CD4-positive, alpha-beta T cell treated with Interleukin-6 at 100 ng/mL for 8 hours (primary cell): Measurements from ENCODE around the gene EXOC4.

Experiments
- DNase-seq: peaks from one replicate; pipeline ENCODE4 v3.0.0-alpha.2; 2020; ENCODE audit warnings: mixed read lengths, low spot score

EXOC4 gene

DNA sequence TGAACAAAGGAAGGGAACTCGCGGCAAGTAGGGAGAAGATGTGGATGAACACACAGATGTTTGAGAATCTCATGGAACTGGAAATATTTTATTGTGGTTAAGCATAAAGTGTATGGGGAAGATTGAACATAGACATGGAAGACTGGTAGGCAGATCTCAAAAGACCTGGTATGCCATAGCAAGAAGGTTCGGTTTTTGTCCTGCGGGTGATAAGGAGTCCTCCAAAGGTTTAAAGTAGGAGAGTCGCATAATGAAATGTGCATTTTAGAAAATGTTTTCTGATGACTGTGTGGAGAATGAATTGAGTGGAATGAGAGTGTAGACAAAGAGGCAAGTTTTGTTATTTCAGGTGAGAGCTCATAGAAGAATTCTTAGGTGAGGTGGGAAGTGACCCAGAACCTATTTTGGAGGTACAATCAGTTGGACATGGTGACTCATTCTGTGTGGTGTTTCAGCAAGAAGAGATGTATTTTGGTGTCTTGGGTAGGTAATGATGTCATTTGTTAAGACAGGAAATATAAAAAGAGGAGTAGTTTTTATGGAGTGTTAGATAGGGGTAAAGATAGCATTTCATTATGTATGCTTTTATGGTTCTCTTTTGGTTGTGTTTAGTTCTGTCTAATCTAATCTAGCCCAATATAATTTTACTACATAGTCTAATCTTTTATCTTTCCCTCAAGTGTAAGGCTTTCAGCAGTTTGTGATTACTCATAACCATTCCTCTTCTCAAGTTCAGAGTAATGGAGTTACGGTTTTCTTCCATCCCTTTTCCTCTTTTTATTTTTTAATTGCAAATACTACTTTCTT, 239.2 kb downstream of the EXOC4 start:
- no peak for DNase-seq

DNA sequence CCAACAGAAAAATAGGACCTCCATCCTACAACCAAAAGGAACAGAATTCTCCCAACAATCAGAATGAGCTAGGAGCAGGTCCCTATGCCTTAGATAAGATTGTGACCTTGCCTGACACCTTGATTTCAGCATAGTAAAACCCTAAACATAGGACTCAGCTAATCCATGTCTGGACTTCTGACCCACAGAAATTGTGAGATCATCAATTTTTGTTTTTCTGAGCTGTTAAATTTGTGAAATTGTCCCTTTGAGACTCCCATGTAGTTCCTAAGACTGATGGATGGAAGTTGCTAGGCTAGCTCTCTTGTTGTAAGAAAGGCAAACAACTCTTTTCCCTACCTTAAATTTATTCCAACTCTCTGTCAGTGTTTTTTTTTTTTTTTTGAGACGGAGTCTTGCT, 244.2 kb downstream of the EXOC4 start:
- no peak for DNase-seq

GRCh38 chr7:133501771-133502170, 248.9 kb downstream of the EXOC4 start:
- DNase-seq = no peak

DNA sequence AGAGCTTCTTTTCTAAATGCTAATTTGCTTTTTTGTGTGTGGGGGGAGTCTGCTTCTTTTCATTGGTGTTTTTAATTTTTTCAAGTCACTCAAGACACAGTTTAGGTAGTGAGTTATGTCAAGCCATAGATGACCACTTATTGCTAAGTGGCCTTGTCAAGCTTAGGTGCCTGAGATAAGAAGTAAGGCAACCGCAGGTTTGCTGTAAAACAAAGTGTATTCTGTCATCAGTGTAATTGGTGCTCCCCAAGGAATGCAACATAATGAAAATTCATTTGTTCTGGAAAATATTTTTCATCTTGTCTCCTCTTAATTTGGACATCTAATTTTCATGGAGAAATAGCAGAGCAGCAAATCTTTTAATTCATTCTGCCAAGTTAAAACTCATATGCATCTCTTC, 249.6 kb downstream of the EXOC4 start:
- no peak for DNase-seq

- no peak for DNase-seq
These were observed 250.1 kb downstream of the EXOC4 start for GRCh38 chr7:133502972-133503371.

GRCh38 chr7:133504825-133505224, 251.9 kb downstream of the EXOC4 start:
- DNase-seq = no peak

DNA sequence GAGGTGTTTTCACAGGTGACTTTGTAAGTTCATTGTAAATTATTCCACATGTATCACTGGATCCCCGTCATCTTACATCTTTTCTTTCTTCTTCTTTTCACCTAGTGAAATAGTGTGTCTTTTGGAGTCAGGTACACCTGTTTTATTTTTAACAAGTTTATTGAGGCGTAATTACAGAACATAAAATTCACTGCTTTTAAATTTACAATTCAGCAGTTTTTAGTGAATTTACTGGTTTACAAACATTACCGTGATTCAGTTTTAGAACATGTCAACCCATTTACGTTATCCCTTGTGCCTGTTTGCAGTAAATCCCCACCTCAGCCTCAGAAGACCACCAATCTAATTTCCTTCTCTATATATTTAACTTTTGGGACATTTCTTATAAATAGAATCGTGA, 256.9 kb downstream of the EXOC4 start:
- no peak for DNase-seq

DNA sequence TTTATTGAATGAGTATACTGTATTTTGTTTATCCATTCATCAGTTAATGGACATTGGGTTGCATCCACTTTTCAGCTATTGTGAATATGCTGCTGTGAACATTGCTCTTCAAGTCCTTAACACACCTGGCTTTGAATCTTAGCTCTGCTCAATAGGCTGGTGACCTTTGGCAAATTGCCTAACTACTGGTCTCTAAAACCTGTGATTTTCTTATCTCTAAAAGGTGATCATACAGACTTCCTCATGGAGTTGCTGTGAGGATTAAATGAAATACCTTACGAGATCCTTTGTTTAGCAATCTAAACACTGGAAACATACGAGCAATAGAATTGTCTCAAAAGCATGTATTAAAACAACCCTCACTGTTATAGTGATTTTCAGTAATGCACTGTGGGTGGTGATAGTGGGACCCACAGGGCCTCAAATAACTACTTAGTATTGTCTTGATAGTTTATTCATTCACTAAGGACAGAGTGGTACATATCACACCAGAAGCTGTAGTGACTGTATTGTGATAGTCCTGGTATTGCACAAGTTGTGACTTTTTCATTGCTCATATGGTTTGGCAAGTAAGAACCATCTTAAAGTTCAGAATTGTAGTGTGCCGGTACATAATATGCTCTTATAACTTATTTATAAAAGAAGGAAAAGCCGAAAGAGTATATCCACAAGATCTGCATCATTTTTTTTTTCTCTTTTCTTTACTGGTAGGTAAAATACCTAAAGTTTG, 257.6 kb downstream of the EXOC4 start:
- DNase-seq = no peak

DNA sequence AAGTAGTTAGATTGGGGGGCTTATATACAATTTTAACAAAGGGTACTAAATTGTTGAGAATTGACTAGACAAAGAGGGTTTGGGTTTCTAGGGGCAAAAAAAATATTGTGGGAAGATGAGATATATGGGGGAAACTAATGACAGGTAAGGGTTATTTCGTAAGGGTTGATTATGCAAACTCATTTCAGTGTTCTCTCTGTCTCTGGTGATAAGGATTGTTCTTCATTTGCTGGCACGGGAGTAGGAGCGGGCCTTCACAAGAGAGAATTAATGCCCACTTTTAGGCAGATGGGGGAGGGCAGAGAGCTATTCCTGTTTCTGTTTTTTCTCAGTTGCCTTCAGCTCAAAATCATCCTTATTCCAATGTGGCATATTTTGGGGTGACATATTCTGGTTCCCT, 258.4 kb downstream of the EXOC4 start:
- no peak for DNase-seq

- DNase-seq = no peak
These were observed 258.8 kb downstream of the EXOC4 start for GRCh38 chr7:133511708-133512107.

DNA sequence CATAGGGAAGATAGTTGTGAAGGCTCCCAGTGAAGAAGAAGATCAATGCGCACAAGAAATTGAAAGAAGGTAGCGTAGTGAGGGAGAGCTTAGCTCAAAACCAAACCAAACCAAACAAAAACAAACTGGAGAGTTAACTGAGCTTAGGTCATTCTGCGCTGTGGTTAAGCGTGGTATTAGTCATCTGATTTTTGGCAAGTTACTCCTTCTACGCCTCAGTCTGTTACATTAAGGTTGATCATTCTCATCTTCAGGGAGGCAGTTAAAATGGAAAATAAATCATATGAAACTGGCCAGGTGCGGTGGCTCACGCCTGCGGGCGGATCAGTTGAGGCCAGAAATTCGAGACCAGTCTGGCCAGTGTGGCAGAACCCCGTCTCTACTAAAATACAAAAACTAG, 259.7 kb downstream of the EXOC4 start:
- no peak for DNase-seq

- no peak for DNase-seq
These were observed 260.7 kb downstream of the EXOC4 start for GRCh38 chr7:133513608-133514007.

DNA sequence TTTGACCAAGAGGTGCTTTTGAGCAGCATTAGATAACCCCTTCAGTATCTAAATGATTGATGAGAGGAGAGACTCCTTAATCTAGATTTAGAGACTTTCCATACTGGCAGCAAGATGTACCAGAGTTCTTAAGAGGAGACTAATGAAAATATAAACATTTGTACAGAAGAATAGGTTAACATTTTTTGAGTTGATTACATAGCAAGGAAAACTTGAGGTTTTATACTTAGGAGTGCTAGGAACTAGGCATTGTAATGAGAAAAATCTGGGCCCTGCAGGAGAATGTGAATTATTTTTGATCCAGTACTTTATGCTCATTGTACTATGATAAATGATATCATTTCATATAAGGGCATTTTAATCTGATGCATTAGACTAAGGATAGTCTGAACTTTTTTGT, 261.7 kb downstream of the EXOC4 start:
- DNase-seq = no peak

DNA sequence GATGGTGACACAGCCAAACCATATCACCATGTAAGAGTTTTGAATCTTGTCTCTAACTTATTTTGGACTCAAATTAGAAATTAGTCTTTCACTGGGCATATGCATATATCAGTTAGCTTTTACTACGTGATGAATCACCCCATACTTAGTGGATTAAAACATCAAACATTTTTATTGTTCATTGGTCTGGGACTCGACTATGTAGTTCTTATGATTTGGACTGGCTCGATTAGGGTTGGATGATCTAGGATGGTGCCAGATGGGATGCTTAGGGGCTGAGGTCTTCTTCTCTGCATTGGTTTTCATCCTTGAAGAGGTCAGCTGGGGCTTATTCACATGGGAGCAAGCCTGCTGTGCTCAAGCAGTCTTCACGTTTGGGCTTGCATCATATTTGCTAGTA, 264.9 kb downstream of the EXOC4 start:
- DNase-seq = no peak

GRCh38 chr7:133518718-133519117, 265.8 kb downstream of the EXOC4 start:
- DNase-seq = no peak

DNA sequence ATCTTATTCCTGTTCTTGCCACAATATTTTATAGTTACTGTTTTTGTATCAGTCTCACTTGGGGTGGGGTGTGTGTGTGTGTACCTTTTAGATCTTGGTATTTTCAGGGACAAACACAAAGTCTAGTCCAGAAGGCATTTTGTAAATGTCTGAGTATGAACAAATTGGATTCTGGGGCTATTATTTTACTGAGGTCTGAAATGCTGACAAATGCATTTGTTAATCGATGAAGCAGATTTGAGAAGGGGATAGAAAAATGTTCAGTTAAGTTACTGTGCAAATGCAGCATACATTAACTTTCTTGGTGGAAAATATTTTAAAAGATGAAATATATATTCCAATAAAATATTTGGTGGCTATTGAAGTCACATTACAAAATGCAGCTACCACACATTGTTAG, 267.4 kb downstream of the EXOC4 start:
- DNase-seq = no peak

GRCh38 chr7:133522501-133522900, 269.6 kb downstream of the EXOC4 start:
- DNase-seq = no peak

- no peak for DNase-seq
These were observed 275.9 kb downstream of the EXOC4 start for GRCh38 chr7:133528796-133529195.

- DNase-seq = no peak
These were observed 277.0 kb downstream of the EXOC4 start for GRCh38 chr7:133529861-133530260.

GRCh38 chr7:133530682-133531081, 277.8 kb downstream of the EXOC4 start:
- no peak for DNase-seq

- no peak for DNase-seq
These were observed 281.9 kb downstream of the EXOC4 start for GRCh38 chr7:133534816-133535215.

DNA sequence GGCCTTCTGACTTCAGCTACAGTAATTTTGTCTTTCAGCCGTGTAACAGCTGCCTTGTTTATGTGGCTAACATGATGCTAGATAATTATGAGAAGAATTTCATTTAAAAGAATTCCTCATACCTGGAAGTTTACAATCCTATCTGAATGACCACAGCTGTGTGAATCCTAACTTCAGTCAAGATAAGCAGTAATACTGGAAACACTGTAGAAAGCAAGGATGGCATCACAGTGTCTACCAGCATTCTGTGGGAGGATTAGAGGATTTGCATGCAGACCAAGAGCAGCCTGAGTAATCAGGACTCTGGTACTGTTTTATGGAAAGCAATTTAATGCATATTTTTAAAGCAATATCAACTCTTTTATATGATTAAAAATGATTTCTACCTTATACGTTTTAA, 282.4 kb downstream of the EXOC4 start:
- no peak for DNase-seq

DNA sequence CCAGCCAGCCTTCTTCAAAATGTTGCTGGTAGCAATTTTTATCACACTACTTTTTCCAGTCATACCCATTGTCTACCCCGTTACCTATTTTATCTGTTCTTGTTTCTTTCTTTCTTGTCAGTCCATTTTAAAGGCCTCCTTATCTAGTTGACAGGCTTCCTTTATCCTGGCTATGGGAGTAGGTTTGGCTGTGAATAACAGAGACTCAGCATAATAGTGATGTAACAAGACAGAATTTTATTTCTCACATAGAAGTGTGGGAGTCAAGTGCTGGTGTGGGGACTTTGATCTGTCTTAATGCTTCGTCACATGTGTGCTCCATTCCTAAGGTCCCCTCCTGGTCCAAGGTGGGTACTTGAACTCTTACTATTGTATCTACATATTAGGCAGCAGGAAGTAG, 283.6 kb downstream of the EXOC4 start:
- no peak for DNase-seq

DNA sequence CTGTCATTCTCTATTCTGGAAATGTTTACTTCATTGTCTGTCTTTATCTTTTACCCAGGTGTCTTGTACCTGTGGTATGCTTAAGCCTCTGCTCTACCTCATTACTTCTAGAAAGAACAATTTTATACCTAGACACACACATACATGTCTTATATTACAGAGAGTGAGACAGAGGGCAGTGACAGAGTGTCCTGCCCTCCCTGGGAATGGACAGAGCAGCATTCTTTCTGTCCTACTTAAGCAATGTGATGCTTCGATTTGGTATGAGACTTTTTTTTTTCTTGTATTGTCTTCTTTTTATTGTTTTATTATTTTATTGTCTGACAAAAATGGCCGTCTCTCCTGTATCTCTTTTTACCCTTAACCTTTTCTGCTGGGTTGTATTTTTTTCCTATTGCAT, 286.1 kb downstream of the EXOC4 start:
- no peak for DNase-seq
